AG09319 (cell line): ENCODE measurements around the gene PSMD13.

Experiments
- DNase-seq: peaks from one replicate; pipeline ENCODE4 v3.0.0-alpha.2; 2010; ENCODE audit warnings: low read depth; ENCODE audit errors: extremely low read depth
- CTCF ChIP-seq: IDR thresholded peaks from 2 replicates; pipeline ENCODE4 v1.5.1; 2011; ENCODE audit warnings: low read depth, mild to moderate bottlenecking, inconsistent platforms, low read length, moderate library complexity

The PSMD13 gene

GRCh38 chr11:244376-244775 lies 7.6 kb downstream of the PSMD13 start:
- no peak for TF ChIP-seq CTCF
- DNase-seq: no peak

- DNase-seq: no peak
- no peak for TF ChIP-seq CTCF
Observed at GRCh38 chr11:249062-249461, 12.3 kb downstream of the PSMD13 start.

- TF ChIP-seq CTCF: no peak
- no peak for DNase-seq
Observed at GRCh38 chr11:250274-250673, 13.5 kb downstream of the PSMD13 start.

GRCh38 chr11:250740-251299 lies 14.0 kb downstream of the PSMD13 start:
- DNase-seq: no peak
- TF ChIP-seq CTCF: peak; percentile 61

- no peak for TF ChIP-seq CTCF
- DNase-seq: no peak
Observed at GRCh38 chr11:251550-251949, 14.8 kb downstream of the PSMD13 start.

GRCh38 chr11:252666-253065 lies 15.9 kb downstream of the PSMD13 start:
- no peak for TF ChIP-seq CTCF

GRCh38 chr11:253160-253885 lies 16.5 kb downstream of the PSMD13 start:
- no peak for TF ChIP-seq CTCF
- no peak for DNase-seq

More at GRCh38 chr11:252666-253065, 15.9 kb downstream of the PSMD13 start:
- no peak for DNase-seq
